H1 (cell line): ENCODE results near the gene RBBP8. TPM values are rescaled to one million over a fixed set of nuclear protein-coding genes. Genes with fewer than 3 reads are reported as not detected.

Source experiments
- CEBPB ChIP-seq: IDR thresholded peaks from 2 replicates; pipeline ENCODE4 v1.6.1; 2012; ENCODE audit warnings: low read depth, low read length
- CHD7 ChIP-seq: fragments of 300-600 bp; sonication (generic); IDR thresholded peaks from 2 replicates; pipeline ENCODE4 v1.7.1; 2012; ENCODE audit warnings: low read length, moderate library complexity, mild to moderate bottlenecking, inconsistent platforms; ENCODE audit not compliant: insufficient replicate concordance
- polyA plus RNA-seq, 7 experiments: library from polyadenylated mRNA; depleted of rRNA in 3 of 7; stranded (reverse) in 5 of 7; unstranded in 2 of 7; fragments of >200 nt in 5 of 7; fragments of 200-250 nt in 2 of 7; gene quantifications; 1 replicate in 5 of 7; 2 replicates in 1 of 7; 4 replicates in 1 of 7; pipeline versions ENCODE4 v1.2.1 to v1.2.3, GENCODE V29; 2011 to 2013; ENCODE audit warnings: missing spikeins in 2 of 7, mixed read lengths in 2 of 7
- total RNA-seq: library from RNA; stranded (reverse); fragmentation: NEBNext Ultra II Directional; extraction: Animal tissue kit (Norgen Biotek cat#: 25700); gene quantifications from 2 replicates; pipeline ENCODE4 v1.2.1, GENCODE V29; 2021

RBBP8 gene
- total and polyA plus RNA-seq, 2 of the 8 experiments (the other 6 are each of a cell fraction or from before 2014, with no cell fraction given) = 16.1 to 65.8 TPM

GRCh38 chr18:22985250-22985649 is 52.1 kb downstream of the RBBP8 start (continued):
- TF ChIP-seq CHD7 (no peak), CEBPB (no peak)
- TF ChIP-seq, all 59 proteins: peak for 0
